HUES6 (cell line): ENCODE results near the gene MAPK13.
A peak's percentile ranks its signal among the peaks of the same experiment; 100 is the strongest.
"Not testable (repeated sequence)": the region's sequence is repeated elsewhere in the genome, so short reads cannot be mapped to it uniquely, and the experiment has no call there.

ENCODE experiments used
- H3K27ac ChIP-seq: 2 replicates; pipeline ENCODE4 v1.7.0; 2013; ENCODE audit warnings: low read depth, mild to moderate bottlenecking, low read length, inconsistent platforms
- H3K27me3 ChIP-seq: 2 replicates; pipeline ENCODE4 v1.6.1; 2013; ENCODE audit warnings: low read length; ENCODE audit not compliant: control insufficient read depth, insufficient read depth
- H3K36me3 ChIP-seq: 2 replicates; pipeline ENCODE4 v1.6.1; 2013; ENCODE audit warnings: low read length; ENCODE audit not compliant: control insufficient read depth, insufficient read depth
- H3K4me1 ChIP-seq: 2 replicates; pipeline ENCODE4 v1.6.1; 2013; ENCODE audit warnings: low read length; ENCODE audit not compliant: control insufficient read depth, insufficient read depth
- H3K4me3 ChIP-seq: 2 replicates; pipeline ENCODE4 v1.5.1; 2013; ENCODE audit warnings: low read depth, low read length
- H3K9ac ChIP-seq: one replicate; pipeline ENCODE4 v1.6.1; 2013; ENCODE audit warnings: mild to moderate bottlenecking, low read length
- H3K9me3 ChIP-seq: 2 replicates; pipeline ENCODE4 v1.6.1; 2013; ENCODE audit warnings: low read depth, low read length; ENCODE audit not compliant: control insufficient read depth, insufficient read depth

MAPK13 gene

DNA sequence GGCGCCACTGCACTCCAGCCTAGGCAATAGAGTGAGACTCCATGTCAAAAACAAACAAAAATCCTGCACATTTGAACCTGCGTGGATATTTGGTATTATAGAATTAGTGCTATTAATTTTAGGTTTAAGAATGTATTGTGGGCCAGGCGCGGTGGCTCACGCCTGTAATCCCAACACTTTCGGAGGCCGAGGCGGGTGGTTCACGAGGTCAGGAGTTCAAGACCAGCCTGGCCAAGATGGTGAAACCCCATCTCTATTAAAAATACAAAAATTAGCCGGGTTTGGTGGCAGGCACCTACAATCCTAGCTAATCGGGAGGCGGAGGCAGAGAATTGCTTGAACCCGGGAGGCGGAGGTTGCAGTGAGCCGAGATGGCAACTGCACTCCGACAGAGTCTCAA is 979 bp upstream of the MAPK13 start:
- Histone ChIP-seq H3K4me1 (peaks cover 34% of the 10 kb centered on the region), H3K27me3 (peaks cover 11% of the 10 kb centered on the region)
- not testable (repeated sequence) for H3K9me3 ChIP-seq, H3K9ac ChIP-seq, H3K36me3 ChIP-seq, H3K4me3 ChIP-seq, H3K27ac ChIP-seq

DNA sequence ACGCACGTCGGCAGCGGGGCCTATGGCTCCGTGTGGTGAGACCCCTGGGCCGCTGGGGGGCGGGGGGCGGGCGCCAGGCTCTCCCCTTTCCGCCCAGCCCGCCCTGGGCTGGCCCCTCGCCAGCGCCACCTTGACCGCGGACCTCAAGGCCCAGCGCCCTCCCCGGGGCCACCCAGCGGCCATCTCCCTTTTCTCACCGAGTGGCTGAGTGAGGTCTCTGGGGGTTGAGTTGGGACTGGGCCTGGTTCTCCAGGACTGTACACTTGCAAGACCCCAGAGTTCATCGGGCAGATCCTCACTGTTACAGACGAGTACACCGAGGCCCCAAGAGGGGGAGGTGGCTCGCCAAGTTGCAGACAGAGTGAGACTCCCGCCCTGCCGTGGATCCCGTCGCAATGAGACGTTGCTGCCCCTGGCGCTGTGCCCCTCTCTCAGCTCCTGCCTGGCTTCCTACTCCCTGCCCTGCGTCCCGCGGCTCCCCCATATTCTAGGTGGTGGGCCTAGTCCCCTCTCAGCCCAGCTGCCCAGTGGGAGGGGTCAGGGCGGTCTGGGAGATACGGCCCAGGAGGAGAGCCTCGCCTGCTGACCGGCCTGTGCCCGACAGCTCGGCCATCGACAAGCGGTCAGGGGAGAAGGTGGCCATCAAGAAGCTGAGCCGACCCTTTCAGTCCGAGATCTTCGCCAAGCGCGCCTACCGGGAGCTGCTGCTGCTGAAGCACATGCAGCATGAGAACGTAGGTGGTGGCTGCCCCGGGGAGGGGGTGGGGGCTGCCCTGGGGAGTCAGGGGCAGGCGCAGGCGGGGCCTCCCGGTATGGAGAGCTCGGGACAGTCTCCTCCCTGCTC is 576 bp downstream of the MAPK13 start:
- H3K9me3 ChIP-seq = no peaks in the 10 kb centered on the region
- peak overlapping the region; percentile 6 for H3K9ac ChIP-seq
- H3K27ac ChIP-seq = no peak overlapping the region
- peaks cover 11% of the 10 kb centered on the region for H3K27me3 ChIP-seq
- no peaks in the 10 kb centered on the region for H3K36me3 ChIP-seq
- H3K4me3 ChIP-seq = peak overlapping the region; percentile 53
- peaks cover 34% of the 10 kb centered on the region for H3K4me1 ChIP-seq

DNA sequence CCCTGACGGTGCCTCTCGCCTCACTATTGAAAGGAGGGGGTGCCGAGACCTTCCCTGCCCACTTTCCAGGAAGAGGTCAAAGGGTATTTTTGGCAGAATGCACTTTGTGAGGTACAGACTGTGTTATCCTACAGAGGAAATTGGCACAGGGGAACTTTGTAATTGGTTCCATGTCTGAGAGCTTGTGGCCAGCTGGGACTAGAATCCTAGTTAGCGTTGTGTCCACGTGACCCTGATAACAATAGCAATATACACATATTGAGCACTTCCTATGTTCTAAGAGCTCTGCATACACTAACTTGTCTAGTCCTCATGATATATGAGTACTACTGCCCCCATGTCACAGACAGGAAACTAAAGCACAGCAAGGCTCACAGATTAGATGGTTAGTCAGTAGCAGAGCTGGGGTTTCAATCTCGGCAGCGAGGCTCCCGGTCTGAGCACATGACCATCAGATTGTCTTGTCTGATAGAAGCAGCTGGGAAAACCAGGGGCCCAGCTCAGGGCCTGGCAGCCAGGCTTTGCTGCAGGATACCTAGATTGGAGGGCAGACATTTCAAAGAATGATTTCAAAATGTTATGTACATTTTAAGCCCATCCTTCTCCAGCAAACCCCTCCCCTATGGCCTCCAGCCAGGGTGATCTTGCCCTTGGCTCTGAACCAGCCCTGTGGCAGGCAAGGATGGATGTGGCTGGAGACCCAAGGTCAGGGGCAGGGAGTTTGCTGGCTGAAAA is 1.4 kb downstream of the MAPK13 start:
- Histone ChIP-seq H3K4me3 (peak overlapping the region; percentile 53; the same call in 1 of the 2 replicates), H3K27ac (no peak overlapping the region), H3K9ac (no peak overlapping the region), H3K4me1 (peaks cover 32% of the 10 kb centered on the region), H3K27me3 (peaks cover 11% of the 10 kb centered on the region), H3K36me3 (no peaks in the 10 kb centered on the region), H3K9me3 (no peaks in the 10 kb centered on the region)

DNA sequence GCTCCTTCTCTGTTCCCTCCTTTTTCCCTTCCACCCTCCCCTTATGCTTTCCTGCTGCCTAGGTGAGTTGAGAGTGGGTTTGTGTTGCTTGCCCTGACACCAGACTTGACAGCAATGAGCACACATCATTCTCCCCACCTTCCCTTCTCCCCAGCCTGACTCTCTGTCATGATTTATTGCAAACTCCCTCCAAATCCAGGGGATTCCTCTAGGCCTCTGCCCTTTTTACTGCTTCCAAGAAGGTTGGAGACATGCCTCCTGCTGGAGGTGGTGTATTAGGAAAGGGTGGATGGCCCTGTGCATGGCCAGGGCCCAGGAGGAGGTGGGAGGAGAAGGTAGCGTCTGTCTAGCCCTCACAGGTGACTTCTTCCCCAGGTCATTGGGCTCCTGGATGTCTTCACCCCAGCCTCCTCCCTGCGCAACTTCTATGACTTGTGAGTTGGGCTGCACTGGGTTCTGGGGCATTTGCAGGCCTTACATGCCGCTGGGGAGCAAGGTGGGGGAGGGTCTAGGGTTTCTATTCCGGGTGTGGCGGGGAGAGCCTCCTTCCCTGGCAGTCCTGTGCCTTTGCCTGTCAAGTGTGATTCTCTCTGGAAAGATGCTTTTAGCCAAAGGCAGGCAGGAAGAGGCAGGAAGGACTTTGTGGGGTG is 2.1 kb downstream of the MAPK13 start:
- Histone ChIP-seq H3K4me1 (peaks cover 25% of the 10 kb centered on the region), H3K9ac (no peak overlapping the region), H3K27ac (no peak overlapping the region), H3K9me3 (no peaks in the 10 kb centered on the region), H3K27me3 (peaks cover 11% of the 10 kb centered on the region), H3K4me3 (no peak overlapping the region), H3K36me3 (no peaks in the 10 kb centered on the region)

DNA sequence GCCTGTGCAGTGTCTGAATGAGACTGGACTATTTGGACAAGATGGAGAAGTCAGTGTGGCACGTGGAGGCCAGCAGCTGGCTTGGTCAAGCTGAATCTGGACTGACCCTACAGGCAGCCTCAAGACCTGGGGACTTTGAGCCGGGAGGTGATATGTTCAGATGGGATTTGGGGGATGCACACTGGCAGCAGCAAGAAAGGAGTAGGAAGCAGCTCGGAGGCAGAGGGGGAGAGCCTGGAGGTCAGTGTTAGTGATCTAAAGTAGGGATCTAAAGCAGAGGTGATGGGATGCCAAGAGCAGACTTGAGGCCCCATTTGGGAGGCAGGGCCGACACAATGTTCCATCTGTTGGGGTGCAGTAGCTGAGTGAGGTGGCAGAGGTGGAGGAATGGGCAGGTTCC is 2.8 kb downstream of the MAPK13 start:
- peaks cover 23% of the 10 kb centered on the region for H3K4me1 ChIP-seq
- no peak overlapping the region for H3K4me3 ChIP-seq
- H3K36me3 ChIP-seq = no peaks in the 10 kb centered on the region; the same call in 1 of the 2 replicates
- no peaks in the 10 kb centered on the region for H3K9me3 ChIP-seq
- peaks cover 11% of the 10 kb centered on the region for H3K27me3 ChIP-seq
- no peak overlapping the region for H3K9ac ChIP-seq
- no peak overlapping the region for H3K27ac ChIP-seq

DNA sequence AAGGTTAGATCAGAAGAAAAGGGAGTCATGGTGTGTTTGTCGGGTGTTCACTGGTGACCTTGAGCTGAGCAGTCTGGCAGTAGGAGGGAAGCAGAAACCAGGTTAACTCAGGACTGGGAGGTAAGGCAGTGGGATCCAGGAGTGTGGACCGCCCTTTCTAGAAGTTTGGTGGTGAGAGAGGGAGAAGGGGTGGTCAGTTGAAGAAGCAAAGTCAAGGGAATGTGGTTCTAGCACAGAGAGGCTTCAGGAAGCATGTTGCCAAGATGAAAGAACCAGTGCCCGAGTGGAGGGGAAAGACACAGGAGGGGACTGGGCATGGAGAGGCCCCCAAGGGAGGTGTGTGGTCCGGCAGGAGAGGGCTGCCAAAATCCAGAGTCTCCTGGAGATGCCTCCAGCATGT is 3.6 kb downstream of the MAPK13 start:
- H3K4me1 ChIP-seq = peaks cover 23% of the 10 kb centered on the region
- no peaks in the 10 kb centered on the region for H3K9me3 ChIP-seq
- no peak overlapping the region for H3K4me3 ChIP-seq
- H3K9ac ChIP-seq = no peak overlapping the region
- H3K27me3 ChIP-seq = peaks cover 11% of the 10 kb centered on the region
- H3K27ac ChIP-seq = no peak overlapping the region
- peaks cover 3% of the 10 kb centered on the region; the same call in 1 of the 2 replicates for H3K36me3 ChIP-seq

DNA sequence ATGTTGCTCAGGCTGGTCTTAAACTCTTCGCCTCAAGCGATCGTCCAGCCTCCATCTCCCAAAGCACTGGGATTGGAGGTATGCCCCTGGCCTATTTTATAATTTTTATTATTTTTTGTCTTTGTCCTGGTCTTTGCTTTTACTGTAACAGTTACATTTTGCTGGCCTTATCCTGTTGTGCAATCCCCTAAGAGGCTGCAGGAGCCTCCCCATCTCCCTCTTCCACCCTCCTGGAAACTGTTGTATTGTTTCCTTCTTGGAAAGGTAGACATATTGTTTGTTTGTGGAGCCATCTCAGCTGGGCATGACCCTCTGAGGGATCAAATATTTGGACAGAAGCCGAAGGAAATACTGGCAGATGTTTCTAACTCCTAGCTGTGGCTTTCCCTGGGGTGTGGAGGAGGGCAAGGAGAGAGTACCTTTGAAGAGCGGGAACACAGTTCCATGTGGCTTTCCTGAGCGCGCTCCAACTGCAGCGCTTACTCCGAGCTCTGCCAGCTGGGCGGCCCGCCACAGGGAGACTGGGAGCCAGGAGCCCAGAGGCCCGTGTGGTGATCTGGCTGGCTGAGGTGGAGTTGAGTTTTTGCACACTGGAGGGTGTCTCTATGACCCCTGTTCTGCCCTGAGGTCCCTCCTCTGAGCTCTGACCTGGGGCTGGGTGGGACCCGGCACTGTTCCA is 4.9 kb downstream of the MAPK13 start:
- Histone ChIP-seq H3K9ac (no peak overlapping the region), H3K4me3 (no peak overlapping the region), H3K4me1 (peaks cover 25% of the 10 kb centered on the region), H3K36me3 (peaks cover 3% of the 10 kb centered on the region; the same call in 1 of the 2 replicates), H3K9me3 (no peaks in the 10 kb centered on the region), H3K27me3 (peaks cover 5% of the 10 kb centered on the region), H3K27ac (no peak overlapping the region)

DNA sequence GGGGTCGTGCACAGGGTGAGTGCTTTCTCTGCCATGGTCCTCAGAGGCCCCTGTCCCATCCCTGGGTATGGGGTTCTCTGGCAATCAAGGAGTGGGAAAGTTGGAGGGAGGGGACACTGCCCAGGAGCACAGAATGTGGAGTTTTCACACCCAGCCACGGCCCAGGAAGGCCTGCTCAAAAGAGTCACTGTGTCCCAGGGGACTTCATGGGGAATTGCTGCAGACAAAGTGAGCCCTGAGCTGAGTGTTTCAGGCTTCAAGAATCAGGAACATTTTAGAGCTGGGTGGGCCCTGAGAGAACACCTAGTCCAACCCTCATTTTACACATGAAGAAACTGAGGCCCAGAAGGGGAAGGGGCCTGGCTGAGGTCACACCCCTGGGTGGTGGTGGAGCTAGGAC is 5.7 kb downstream of the MAPK13 start:
- H3K27me3 ChIP-seq = peaks cover 2% of the 10 kb centered on the region
- H3K9me3 ChIP-seq = no peaks in the 10 kb centered on the region
- peaks cover 3% of the 10 kb centered on the region; the same call in 1 of the 2 replicates for H3K36me3 ChIP-seq
- no peak overlapping the region for H3K27ac ChIP-seq
- H3K4me3 ChIP-seq = no peak overlapping the region
- H3K9ac ChIP-seq = no peak overlapping the region
- peaks cover 25% of the 10 kb centered on the region for H3K4me1 ChIP-seq

DNA sequence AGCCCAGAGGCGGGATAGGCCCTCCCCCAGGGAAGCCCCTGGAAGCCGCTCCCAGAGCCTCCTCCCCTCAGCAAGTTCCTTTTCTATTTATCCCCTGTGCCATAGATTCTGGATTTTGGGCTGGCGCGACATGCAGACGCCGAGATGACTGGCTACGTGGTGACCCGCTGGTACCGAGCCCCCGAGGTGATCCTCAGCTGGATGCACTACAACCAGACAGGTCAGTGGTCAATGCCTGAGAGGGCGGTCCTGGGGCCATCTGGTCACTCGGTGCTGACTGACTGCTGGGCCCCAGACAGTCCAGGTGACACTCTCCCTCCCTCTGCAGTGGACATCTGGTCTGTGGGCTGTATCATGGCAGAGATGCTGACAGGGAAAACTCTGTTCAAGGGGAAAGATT is 6.2 kb downstream of the MAPK13 start:
- peaks cover 3% of the 10 kb centered on the region; the same call in 1 of the 2 replicates for H3K36me3 ChIP-seq
- H3K4me1 ChIP-seq = peaks cover 21% of the 10 kb centered on the region
- no peaks in the 10 kb centered on the region for H3K27me3 ChIP-seq
- no peak overlapping the region for H3K4me3 ChIP-seq
- H3K9ac ChIP-seq = no peak overlapping the region
- H3K27ac ChIP-seq = no peak overlapping the region
- no peaks in the 10 kb centered on the region for H3K9me3 ChIP-seq

DNA sequence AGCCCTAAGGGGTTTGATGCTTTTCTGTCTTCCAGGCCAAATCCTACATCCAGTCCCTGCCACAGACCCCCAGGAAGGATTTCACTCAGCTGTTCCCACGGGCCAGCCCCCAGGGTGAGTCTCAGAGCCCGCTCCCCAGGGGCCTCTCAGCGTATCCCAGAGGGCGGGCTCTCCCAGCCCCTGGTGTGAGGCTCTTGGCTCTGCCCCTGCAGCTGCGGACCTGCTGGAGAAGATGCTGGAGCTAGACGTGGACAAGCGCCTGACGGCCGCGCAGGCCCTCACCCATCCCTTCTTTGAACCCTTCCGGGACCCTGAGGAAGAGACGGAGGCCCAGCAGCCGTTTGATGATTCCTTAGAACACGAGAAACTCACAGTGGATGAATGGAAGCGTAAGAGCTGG is 8.4 kb downstream of the MAPK13 start:
- H3K27ac ChIP-seq = no peak overlapping the region
- no peak overlapping the region for H3K9ac ChIP-seq
- H3K4me1 ChIP-seq = peaks cover 11% of the 10 kb centered on the region
- H3K27me3 ChIP-seq = no peaks in the 10 kb centered on the region
- peaks cover 3% of the 10 kb centered on the region; the same call in 1 of the 2 replicates for H3K36me3 ChIP-seq
- H3K4me3 ChIP-seq = no peak overlapping the region
- no peaks in the 10 kb centered on the region for H3K9me3 ChIP-seq
